GM12874 (cell line): ENCODE measurements around the gene PAPLN.

Source experiments
- TF ChIP-seq, protein P1 (sequence below): IDR thresholded peaks from 2 replicates; pipeline ENCODE4 v1.5.1; 2011; ENCODE audit warnings: low read depth, mild to moderate bottlenecking, control low read depth, low read length, moderate library complexity; ENCODE audit not compliant: insufficient read depth

PAPLN gene

GRCh38 chr14:73272393-73272792 lies 35.1 kb downstream of the PAPLN start:
- TF ChIP-seq, protein P1, sequence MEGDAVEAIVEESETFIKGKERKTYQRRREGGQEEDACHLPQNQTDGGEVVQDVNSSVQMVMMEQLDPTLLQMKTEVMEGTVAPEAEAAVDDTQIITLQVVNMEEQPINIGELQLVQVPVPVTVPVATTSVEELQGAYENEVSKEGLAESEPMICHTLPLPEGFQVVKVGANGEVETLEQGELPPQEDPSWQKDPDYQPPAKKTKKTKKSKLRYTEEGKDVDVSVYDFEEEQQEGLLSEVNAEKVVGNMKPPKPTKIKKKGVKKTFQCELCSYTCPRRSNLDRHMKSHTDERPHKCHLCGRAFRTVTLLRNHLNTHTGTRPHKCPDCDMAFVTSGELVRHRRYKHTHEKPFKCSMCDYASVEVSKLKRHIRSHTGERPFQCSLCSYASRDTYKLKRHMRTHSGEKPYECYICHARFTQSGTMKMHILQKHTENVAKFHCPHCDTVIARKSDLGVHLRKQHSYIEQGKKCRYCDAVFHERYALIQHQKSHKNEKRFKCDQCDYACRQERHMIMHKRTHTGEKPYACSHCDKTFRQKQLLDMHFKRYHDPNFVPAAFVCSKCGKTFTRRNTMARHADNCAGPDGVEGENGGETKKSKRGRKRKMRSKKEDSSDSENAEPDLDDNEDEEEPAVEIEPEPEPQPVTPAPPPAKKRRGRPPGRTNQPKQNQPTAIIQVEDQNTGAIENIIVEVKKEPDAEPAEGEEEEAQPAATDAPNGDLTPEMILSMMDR = no peak

DNA sequence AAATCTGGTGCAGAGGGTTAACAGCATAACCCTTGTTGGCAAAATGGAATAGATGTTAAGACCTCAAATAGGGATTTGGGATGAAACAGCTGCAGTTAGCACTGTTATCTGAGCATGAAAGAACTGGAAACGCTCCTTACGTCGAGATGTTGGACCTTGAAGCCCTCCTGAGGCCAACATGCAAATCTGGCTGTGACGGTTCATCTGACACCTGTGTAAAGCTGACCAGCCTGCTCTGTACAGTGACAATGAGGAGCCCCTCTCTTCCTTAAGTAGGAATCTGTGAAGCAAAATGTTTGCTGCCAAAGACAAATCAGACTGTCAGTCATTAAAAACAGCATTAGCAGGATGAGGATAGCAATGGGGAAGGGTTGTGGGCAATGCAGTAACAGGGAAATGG lies 36.5 kb downstream of the PAPLN start:
- TF ChIP-seq, protein P1 = no peak

DNA sequence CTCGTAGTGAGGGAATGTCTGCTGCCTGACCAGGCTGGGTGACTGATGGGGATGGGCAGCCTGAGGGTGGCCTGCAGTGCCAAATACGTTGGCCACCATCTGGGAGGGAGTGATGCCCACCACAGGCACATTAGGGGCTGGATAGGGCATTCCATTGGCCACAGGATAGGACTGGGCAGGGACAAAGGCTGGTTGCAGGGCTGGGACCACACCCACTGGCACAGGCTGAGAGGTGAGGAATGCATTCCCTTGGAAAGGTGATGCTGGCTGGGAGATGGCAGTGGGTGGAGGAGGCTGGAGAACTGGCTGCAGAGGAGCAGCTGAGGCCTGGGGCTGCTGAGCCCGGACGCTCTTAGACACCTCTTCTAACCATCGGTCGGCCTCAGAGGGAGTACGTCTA lies 39.5 kb downstream of the PAPLN start:
- TF ChIP-seq, protein P1 = no peak

DNA sequence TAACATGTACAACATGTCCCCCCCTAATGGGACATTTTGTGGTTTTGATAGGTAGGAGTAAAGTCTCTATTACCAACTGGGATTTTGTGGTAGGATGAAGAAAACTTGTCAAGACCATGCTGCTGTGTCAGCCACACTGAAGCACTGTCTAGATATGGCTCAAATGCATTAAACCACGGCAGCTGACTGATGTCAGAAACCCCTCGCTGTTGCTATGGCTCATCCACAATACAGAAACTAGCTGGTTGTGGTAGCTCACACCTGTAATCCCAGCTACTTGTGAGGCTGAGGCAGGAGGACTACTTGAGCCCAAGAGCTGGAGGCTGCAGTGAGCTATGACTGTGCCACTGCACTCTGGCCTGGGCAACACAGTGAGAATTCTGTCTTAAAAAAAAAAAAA lies 40.1 kb downstream of the PAPLN start:
- TF ChIP-seq, protein P1 = no peak

GRCh38 chr14:73280903-73281302 lies 43.6 kb downstream of the PAPLN start:
- TF ChIP-seq, protein P1 = no peak

GRCh38 chr14:73283608-73284379 lies 46.5 kb downstream of the PAPLN start:
- TF ChIP-seq, protein P1 = no peak

DNA sequence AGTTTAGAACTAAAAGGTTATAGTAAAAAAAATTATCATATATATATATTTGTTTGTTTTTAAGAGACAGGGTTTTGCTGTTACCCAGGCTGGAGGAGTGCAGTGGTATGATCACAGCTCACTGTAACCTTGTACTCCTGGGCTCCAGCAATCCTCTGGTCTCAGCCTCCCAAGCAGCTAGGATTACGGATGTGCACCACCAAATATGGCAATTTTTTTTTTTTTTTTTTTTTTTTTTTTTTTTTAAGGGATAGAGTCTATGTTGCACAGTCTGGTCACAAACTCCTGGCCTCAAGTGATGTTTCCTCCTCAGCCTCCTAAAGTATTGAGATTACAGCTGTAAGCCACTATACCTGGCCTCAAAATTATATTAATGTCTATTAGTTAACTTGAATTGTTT lies 48.7 kb downstream of the PAPLN start:
- TF ChIP-seq, protein P1 = no peak
